Measurements from ENCODE around the gene CDC42EP4.
"Not testable (repeated sequence)": the region's sequence is repeated elsewhere in the genome, so short reads cannot be mapped to it uniquely, and the experiment has no call there.

Gene CDC42EP4

DNA sequence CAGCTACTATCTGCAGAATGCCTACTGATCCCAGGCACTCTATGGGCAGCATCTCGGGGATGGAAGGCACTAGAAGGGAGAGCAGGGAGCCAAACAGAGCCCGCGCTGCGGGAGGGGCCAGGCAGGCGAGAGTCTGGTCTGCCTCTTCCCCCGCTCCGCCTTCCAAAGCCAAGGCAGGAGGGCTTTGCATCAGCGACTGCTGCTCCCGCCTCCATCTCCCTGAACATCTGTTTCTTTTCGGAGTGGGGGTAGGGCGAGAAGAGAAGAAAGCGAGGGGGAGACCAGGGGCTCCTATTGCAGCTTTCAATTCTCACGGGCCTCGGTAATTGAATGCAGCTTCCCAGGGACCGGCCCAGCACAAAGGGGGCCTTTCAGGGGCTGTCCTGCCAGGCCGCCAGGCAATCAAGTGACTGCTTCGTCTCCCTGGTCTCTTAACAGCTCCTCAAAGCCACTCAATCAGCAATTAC is 31.4 kb upstream of the CDC42EP4 start:
- DNase-seq (ENCODE audit: low read depth in 2 of 2): no peak

GRCh38 chr17:73342541-73343167 is 30.9 kb upstream of the CDC42EP4 start:
- DNase-seq (ENCODE audit: low read depth in 2 of 2): no peak

DNA sequence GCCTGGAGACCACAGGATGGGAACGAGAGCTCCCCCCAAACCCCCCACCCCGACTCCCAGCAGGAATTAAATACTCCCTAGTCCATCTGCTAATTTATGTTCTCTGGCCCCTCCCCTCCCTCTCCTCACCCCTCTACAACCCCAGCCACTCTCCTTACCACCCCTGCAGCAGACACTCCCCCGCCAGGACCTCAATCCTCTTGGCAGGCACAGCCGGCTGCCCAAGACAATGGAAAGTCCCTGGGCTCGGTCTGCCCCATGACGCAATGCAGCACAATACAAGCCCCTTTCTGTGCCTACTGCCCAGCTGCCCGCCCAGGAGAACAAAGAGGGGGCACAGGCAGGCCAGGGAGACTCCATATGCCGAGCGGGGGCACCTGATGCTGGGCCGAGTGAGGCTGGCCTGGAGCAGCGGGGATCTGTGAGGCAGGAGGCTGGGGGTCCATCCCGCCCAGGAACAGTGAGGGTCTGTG is 30.3 kb upstream of the CDC42EP4 start:
- no peak for DNase-seq (ENCODE audit: low read depth in 2 of 2)

DNA sequence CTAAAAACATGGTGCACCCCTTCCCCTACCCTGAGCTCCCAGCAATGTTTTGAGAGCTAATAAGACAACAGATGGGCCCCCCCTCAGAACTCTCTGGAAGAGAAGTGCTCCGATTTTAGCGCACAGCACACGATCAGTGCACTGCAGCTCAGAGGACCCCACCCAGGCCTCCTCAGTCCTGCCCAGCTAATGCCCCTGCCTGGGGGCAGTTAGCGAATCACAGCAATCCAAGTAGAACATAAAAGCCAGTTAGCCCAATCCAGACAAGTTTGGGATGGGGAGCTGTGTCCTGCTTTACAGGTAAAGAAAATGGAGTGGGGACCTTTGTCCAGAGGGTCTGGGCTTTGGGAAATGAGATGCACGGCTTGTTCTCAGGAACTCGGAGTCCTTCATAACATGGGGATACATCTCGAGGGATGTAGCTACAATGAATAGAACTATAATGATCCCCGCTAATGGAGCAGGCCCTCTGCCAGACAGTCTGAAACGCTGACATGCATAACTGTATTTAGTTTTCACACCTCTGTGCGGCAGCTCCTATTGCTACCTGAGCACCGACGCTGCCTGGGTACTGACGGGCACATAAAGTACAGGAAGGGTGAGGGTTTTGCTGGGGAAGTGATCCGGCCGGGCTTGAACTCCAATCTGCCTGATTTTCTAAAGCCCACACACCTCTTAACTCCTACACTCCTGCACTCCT is 29.7 kb upstream of the CDC42EP4 start:
- no peak for DNase-seq (ENCODE audit: low read depth in 2 of 2)

GRCh38 chr17:73340093-73340596 is 28.3 kb upstream of the CDC42EP4 start:
- DNase-seq (ENCODE audit: low read depth in 2 of 2): no peak

GRCh38 chr17:73338566-73339197 is 26.9 kb upstream of the CDC42EP4 start:
- DNase-seq (ENCODE audit: low read depth in 2 of 2): no peak

DNA sequence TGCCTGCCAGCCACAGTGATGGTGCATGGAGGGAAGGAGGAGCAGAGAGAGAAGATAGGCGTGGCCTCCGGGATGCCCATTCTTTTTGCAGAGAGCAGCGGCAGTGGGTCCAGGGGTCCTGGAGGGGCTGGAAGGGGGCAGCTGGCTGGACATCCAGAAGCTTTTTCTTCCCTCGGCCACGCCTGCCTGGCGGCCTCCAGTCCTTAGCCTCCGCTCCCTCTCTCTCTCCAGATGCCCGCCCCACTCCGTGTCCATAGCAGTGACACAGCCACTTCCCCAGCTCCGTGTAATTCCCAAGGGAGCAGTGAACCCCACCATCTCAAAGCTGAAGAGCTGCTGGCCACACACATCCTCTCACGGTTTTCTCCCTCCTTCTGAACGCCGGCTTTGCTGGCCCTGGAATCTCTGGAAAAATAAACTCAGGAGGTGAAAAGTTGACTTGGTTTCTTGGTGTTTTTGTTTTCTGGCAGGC is 26.3 kb upstream of the CDC42EP4 start:
- DNase-seq (ENCODE audit: low read depth in 2 of 2): no peak

DNA sequence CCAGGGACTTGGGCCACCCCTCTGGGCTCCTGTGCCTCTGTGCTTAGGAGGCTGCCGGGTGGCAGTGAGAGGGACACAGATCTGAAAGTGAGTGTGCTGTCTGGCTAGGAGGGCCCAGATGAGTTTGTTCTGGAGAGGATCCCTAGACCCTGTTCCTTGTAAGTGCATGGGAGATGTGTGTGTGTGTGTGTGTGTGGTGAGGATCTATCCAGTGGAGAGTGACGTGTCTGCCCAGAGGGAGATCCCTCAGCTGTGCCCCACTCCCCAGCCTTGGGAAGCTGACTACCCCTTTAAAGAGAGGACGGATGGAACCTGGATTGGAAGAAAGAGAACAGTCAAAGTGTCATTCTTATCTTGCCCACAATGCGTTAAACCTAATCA is 25.5 kb upstream of the CDC42EP4 start:
- no peak for DNase-seq (ENCODE audit: low read depth in 2 of 2)

GRCh38 chr17:73336408-73337329 is 24.9 kb upstream of the CDC42EP4 start:
- no peak for DNase-seq (ENCODE audit: low read depth in 2 of 2)

DNA sequence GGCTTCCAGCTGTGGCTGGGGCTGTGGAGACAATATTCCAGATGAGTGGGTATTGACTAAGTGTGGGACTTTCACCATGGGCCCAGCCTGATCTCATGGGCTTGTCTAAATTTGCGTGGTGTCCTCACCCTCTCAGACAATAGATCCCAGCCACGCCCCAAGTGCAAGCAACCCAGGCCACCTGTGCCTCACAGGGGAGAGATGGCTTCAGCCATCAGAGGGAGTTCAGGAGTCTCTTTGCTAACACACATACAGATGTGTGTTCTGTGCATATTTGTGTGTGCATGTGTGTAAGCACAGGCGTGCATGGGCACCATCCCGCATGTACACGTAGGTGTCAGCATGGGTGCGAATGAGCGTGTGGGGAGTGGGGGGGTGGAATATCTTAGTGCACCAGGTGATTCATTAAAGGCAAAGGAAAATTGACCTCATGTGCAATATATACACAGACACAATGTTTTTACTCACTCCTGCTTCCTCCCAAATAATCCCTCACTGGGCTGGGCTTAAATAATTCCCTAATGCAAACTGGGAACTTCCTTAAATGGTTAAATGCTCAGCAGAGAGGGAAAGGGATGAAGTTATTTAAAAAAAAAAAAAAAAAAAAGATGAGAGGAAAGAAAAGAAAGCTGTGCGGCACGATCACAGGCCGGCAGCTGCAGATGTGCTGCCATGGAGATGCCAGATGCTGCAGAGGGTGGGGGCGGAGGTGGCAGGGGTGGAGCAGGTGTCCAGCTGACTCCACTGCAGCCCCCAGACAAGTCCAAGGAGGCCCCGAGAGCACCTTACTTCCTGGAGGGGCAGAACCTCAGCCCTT is 24.0 kb upstream of the CDC42EP4 start:
- DNase-seq (ENCODE audit: low read depth in 2 of 2): no peak

DNA sequence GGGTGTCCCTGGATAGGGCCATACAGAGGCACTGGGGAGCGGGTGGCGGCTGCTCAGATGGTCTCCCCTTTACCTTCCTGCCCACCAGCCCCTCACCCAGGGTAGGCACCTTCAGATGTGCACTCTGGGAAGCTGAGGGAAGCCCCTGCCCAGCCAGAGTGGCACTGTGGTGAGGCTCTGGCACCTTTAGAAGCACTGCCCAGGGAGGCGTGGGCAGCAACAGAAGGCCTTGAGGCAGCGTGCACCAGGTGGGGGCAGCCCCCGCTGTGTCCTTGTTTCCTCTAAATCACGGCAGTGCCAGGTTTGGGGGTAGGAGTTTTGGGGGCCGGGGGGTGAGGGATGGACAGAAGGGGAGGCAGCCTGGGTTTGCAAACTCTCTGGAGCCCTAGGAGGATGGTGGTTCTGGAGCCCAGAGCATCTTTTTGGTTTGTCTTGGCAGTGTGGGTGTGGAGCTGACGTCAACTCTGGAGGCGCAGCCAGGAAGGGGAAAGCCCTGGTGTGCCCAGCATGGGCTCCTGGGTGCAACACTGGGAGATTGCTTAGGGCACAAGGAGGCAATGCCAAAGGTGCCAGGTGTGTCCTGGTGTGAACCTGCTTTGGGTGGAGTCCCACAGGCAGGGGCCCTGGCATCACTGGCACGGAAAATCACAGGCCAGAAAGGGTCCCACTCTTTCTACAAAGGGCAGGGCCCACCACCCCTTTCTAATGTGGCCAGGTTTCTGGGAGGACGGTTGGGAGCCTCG is 23.1 kb upstream of the CDC42EP4 start:
- DNase-seq (ENCODE audit: low read depth in 2 of 2): no peak

DNA sequence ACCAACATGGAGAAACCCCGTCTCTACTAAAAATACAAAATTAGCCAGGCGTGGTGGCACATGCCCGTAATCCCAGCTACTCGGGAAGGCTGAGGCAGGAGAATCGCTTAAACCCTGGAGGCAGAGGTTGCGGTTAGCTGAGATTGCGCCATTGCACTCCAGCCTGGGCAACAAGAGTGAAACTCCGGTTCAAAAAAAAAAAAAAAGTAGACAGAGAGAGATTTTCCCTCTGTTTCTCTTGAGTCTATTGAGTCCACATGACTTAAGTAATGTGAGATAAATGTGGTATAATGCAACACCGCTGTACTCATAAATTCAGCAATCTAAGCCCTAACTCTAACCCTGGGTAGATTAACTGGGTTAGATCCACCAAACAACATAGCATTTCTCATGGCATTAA is 21.6 kb upstream of the CDC42EP4 start:
- DNase-seq (ENCODE audit: low read depth in 2 of 2): not testable (repeated sequence)

- DNase-seq (ENCODE audit: low read depth in 2 of 2): no peak
Measured at GRCh38 chr17:73331060-73331459, 19.3 kb upstream of the CDC42EP4 start.

DNA sequence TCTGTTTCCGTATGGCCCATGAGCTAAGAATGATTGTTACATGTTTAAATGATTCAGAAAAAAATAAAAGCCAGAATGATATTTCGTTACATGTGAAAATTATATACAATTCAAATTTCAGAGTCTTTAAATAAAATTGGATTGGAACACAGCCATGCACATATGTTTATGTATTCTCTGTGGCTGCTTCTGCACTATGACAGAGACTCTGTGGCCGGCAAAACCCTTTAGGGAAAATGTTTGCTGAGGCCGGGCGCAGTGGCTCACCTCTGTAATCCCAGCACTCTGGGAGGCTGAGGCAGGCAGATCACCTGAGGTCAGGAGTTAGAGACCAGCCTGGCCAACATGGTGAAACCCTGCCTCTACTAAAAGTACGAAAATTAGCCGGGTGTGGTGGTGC is 15.9 kb upstream of the CDC42EP4 start:
- no peak for DNase-seq (ENCODE audit: low read depth in 2 of 2)

GRCh38 chr17:73325527-73325842 is 13.7 kb upstream of the CDC42EP4 start:
- DNase-seq (ENCODE audit: low read depth in 2 of 2): no peak

DNA sequence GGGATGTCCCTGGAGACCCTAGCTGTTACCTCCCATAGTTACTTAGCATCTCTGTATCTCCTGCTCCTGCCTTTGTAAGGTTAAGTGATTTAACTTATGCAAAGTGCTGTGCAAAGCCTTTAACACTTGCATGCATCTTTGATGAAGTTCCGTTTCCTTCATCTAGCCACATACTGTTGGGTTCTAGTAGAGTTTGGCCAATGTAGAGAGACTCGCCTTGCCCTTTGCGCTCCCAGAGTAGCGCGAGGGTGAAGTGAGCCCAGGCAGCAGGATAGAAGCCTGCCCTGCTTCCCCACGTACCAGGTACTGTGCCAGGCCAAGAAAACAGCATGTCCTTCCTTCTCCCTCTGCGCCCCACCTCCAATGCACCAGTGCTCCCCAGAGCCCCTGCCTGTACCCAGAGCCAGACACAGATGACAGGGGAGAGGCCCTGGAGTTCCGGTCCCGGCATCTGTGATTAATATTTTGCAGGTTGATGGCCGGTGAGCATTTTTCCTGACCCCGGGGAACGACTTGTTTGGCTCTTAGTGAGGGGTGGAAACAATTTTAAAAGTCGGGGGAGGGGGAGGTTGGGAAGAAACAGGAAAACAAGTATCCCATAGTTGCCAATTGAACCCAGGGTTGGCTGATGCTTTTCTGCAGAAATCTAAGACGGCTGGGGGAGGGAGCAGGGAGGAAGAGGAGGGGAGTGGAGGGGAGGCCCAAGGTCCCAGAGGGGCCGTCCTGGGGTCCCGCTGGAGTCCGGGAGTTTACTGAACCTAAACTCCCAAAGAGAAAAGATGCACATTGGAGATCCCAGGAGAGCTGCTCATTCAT is 13.1 kb upstream of the CDC42EP4 start:
- no peak for DNase-seq (ENCODE audit: low read depth in 2 of 2)

DNA sequence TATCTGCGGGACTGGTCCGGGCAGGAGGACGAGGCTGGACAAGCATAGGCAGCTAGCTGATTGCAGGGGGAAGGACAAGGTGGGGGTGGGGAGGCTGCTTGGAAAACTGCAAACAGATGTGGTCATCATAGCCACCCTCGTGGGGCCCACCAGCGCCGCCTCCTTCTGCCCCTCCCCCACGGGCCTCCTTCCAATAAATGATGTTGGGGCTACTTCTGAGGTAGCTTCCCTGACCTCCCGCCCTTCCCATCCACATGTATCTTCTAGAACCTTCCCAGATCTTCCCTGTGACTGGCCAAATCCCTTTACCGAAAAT is 12.3 kb upstream of the CDC42EP4 start:
- DNase-seq (ENCODE audit: low read depth in 2 of 2): no peak

DNA sequence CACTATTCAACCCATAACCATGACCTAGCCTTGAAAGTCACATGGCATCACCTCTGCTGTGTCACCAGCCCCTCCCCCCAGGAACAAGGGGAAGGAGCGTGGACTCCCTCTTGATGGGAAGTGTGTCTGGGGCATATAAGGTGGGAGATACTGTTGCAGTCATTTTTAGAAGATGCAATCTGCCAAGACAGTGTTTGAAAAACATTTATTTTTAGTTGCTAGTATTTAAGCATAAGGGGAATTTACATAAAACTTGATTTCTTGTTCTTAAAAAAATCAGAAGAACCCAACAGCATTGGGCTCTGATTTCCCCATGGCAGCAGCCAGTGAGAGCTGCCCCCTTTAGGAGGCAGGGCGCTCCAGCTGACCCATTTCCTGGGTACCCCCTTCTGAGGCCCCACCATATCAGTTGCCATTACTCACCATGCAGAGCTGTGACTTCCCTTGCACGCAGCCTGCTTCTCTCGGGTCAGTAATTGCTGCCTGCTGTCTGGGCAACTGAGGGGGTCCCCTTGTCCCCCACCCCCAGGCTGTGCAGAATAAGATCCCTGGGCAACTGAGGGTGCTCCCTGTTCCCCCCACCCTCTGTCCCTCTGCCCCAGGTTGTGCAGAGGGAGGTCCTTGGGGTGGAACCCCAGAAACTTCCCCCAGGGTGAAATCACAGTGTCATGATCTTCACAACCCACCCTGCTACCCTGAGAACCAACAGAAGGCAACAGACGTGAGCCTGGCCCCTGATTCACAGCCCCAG is 11.8 kb upstream of the CDC42EP4 start:
- no peak for DNase-seq (ENCODE audit: low read depth in 2 of 2)
